HG03442 (cell line): ENCODE data around the gene STK39.
"Not testable (repeated sequence)": the region's sequence is repeated elsewhere in the genome, so short reads cannot be mapped to it uniquely, and the experiment has no call there.

Experiments used
- ATAC-seq: cut with Tn5 transposase; IDR thresholded peaks from one replicate; pipeline ENCODE4 v1.9.1; 2021; ENCODE audit warnings: mild to moderate bottlenecking, moderate library complexity; ENCODE audit not compliant: unreplicated experiment

Gene STK39

DNA sequence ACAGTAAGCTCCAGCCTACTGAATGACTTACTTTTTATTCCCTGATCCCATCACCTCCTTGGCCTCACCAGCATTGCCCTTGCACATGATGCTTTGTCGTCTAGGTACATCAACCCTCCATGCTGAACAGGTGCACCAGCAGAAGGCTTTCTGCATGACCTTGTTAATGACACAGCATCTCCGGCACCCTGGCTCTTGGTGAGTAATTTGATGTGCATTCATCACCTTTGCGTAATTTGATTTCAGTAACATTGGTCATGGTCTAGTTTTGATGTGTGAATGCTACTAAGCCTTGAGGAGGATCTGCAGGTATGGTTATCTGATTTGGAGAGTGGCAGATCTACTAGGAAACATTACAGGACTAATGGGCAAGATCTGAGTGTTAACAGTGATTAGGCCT lies 103.6 kb downstream of the STK39 start:
- no peak for ATAC-seq

DNA sequence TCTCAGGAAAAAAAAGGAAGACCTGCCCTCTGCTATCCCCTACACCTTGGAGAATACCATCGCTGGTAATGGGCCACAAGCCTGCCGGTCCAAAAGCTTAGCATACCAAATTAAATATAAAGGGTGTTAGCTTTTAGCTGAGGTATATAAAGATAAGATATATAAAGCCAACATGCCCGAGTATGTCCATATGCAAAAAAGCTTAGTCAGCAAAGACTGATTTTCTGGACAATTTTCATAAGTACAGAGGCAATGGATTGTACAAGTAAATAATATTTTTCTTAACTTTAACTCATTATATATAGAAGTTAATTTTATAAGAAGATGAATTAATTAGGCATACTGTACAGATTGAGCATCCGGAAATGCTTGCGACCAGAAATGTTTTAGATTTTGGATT lies 106.5 kb downstream of the STK39 start:
- ATAC-seq = no peak

DNA sequence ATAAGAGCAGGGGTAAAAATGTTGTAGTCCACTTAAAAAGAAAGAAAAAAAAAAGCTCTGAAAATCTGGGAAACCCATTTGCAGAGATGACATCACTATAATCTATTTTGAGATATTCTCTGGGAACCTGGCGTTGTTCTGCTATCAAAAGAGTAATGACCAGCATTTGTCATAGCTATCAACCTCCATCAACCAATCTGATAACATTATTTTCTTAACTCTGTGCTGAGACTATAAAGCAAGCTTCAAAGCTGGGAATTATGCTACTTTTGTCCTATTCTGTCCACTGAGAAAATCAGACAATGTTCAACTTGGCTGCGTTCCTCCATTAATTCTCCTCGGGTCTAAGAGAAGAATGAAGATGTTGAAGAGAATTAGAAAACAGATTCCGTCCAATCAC lies 107.5 kb downstream of the STK39 start:
- ATAC-seq = no peak

DNA sequence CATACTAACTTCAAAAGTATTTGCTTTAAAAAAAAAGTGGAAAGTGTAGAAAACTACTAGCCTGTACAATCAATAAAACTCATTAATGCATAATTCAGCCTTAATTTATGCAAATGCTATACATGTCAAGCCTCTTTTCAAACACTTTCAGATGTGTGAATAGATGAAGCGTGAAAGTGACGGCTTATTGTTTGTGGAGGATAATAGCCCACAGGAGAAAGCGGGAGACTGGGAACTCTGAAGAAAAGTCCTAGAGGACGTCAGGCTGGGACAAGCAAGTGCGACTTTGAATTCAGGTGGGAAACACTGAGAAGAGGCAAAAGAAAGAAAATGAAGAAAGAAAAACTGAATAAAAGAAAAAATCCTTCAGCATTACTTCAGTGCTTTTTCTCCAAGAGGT lies 108.5 kb downstream of the STK39 start:
- ATAC-seq = no peak

DNA sequence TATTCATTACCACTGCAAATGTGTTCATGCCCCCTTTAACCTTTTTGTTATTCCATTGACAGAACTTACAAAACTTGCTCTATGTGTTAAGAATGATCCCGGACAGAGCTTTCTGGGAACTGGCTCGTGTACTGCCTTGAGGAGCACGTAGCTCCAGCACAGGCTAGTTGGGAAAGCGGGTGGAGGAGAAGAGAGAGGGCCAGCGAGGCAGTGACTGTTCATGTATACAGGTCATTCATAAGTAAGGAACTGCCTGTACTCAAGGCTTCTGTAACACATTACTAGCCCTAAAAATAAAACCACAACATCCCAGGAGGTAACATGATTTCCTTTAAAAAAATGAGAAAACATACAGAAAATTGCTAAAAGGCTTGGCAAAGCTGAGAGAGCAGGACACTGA lies 109.0 kb downstream of the STK39 start:
- ATAC-seq = no peak

DNA sequence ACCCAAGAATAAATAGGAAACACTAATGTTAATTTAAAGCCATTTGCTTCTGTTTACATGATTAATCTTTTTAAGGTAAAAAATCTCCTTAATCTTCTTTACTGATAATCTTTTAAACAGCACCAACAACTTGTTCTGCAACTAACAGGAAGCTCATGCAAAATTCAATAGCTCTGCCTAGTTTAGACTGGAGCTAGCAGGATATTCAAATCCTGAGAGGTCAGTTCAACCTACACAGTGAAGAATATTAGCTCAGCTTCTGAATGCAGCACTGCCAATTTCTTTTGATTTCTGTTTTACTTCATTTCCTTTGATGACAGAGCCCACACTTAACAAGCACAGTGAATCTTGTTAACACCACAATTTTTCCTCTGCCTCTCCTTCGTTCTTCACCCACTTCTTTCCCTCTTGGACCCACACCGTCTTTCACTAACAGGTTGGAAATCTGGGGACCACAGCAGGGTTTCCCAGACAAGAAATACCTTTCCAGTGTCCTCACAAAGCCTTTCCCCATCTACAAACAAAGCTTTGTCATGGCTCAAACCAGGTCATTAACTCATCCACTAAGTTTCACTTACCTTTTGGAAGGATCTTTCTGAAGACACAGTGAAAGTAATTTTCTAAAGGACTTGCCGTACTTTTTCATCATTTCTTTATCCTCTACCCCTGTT lies 109.8 kb downstream of the STK39 start:
- no peak for ATAC-seq

DNA sequence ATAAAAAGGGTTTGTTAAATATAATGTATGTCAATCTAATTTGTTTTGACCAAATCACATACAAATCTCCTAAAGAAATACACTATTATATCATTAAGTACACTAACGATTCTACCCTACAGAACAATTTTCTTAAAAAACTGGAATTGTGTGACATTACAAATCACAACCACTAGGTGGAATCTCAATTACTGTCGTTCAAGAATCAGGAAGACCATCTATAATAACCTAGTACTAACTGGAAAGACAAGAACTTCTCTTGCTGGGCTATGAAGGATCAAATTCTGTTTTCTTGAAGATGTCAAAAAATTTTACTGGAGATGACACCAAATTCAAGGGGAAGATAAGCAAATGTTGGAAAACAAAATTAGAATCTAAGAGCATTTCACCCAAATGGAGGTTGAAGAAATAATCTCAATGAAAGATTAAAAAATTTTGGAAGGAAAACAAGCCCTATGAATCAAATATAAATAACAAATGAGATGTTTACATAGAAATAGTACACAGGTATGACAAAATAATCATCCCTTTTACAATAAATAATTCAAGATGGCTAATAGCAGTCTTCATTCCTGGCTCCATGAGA lies 110.9 kb downstream of the STK39 start:
- ATAC-seq = peak; percentile 76

DNA sequence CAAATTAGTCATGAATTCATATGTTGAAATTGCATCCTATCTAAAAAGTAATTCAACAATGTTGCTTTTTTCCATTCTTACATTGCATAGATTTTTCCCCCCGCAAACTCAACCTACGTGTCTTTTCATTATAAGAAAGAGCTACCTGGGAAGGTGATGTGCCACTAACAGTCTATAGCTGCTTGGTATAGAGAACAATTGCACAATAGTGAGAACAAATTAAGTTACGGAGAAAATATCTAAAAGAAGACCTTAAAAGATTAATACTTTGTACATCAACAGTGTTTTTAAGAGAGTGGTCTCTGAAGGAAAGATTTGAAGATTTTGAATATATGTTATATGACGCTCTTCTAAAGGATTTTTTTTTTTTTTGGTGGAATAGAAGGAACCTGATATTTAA lies 111.8 kb downstream of the STK39 start:
- no peak for ATAC-seq

DNA sequence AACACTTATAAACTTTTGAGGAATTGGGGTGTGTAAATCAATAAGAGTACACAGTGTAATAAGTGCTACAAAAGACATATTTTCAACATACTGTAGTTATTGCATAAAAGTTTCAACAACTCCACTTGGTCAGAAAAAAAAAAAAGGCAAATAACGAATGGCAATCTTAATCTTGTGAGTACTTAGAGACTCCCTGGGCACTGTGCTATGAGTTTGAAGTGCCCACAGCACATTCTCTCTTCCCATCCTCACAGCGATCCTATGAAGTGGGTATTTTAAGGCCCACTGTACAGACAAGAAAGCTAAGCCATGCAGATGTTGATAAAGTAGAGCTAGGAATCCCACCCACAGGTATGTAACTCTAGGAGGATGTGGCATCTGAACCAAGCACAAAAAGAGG lies 112.3 kb downstream of the STK39 start:
- ATAC-seq = no peak

DNA sequence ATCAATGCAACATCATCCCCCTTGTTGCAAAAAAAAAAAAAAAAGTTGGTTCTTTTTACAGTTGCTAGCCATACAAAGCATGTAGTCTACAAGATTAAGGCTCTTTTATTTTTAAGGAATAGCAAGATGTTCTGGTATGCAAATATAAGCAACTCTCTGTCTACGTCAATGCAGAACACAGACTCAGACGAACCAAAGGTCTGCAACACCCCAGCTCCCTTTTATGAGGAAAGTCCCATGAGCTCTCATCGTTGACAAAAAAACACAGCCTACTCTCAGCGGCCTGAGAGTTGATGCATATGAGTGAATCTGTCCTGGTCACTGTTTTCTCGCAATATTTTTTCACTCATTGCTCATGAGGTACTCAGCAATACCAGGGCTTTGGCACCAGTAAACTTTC lies 112.9 kb downstream of the STK39 start:
- no peak for ATAC-seq

DNA sequence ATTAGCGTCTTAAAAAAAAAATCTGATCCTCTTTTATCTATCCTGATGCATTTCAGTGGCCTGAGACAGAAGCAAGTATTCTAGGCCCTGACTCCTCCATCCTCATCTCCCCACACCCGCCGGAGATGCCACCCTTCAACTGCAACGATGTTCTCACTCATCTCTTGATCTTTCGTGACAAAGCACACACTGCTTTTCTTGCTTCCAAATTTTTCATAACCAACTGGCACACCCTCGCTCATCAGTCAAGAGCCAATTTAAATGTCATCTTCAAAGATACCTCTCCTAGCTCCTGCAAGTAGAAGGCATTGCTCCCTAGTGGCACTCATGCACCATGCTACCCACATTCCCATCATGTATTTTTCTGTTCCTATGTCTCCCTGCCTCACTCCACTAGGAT lies 115.0 kb downstream of the STK39 start:
- no peak for ATAC-seq

DNA sequence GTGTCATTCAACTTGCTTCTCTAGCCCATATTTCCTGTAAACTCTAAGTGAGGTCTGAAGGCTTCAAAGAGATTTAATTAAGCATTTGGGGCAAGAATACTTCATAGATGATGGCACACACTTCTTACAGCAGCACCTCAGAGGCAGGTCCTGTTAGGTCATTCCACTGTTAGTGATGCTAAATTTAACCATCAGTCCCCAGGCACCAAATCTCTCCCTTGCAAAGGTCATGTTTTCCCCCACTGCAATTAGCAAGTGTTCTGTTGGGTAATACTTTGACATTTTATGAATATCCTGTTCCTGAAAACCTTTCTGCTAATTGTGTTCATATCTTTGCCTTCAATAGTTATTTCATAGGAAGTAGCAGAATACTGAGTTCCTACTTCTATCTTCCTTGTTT lies 117.0 kb downstream of the STK39 start:
- no peak for ATAC-seq

DNA sequence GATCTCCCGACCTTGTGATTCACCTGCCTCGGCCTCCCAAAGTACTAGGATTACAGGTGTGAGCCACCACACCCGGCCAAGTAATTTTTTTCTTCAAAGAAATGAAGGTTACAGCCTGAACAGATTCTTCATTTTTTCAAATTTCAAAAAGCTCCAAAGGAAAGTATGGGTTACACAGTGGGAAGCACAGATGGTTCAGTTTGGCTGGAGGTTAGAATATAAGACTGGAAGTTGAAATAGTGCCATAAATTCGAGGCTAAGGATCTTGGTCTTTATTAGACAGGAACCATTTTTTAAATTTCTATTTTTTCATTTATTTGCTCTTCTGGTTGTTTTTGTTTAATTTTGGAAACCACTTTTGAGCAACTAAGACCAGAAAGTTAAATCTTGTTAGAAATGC lies 120.0 kb downstream of the STK39 start:
- no peak for ATAC-seq

DNA sequence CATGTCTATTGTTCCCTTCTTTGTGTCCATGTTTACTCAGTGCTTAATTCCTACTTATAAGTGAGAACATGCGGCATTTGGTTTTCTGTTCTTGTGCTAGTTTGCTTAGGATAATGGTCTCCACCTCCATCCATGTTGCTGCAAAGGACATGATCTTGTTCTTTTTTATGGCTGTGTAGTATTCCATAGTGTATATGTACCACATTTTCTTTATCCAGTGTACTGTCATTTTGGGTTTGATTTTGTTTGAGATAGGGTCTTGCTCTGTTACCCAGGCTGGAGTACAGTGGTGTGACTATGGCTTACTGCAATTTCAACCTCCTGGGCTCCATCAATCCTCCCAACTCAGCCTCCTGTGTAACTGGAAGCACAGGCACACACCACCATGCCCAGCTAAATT lies 125.2 kb downstream of the STK39 start:
- ATAC-seq = not testable (repeated sequence)

DNA sequence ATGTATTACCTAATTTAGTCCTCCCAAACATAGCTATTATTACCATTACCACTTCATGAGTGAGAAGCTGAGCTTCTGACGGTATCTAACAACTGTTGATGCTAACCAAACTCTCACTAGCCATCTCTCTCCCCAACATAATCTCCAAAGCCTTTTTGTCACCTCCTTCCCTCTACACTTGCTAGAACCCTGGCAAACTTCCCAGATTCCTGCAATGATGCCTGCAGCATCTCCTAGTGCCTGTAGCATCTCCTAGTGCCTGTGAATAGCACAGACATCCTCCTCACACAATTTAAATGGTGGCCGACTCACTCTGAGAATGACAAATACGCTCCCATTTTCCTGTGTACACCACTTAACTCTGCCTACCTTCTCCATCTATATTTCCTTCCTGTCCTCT lies 126.7 kb downstream of the STK39 start:
- no peak for ATAC-seq

DNA sequence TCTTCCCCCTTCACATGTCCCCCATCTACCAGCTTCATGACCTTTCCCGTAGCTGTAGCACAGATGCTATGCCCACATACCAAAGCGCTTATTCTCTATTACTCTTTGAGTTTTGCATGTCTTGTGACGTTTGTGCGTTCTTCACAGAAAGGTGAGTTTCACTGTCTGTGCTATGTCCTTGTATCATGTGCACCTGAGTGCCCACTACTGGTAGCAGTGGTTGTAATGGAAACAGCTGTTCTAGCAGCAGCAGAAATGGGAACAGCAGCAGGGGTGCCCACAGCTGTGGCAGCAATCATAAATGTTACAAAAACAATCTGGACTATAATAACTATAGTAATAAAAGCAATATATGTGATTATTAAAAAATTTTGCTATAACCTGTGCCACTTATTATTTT lies 127.1 kb downstream of the STK39 start:
- no peak for ATAC-seq

DNA sequence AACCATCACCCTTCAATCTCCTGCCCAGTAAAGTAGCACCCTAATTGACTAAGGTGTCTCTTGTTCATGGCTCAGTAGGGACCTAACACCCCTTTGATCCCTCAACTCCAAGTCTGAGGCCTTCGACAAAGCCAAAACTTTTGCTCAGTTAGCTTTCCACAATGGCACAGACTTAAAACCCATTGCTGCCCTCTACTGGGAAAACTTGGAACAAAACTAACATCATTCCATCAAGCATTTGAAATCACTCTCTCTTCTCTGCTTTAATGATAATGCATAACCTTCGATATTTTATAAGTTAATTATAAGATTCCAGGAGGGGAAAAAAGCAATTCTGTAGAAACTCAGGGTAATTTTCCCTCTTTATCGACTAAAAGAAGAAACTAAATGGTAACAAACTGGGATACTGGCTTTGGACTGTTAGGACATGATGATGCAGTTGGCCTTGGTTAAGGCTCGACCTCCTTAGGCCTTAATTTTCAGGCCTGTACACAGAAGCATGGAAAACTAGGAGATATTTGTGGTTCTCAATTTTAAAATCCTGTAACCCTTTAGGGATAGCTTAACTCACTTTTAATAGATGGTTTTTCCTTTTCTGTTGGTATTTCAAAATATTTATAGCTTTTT lies 127.8 kb downstream of the STK39 start:
- peak; percentile 56 for ATAC-seq

DNA sequence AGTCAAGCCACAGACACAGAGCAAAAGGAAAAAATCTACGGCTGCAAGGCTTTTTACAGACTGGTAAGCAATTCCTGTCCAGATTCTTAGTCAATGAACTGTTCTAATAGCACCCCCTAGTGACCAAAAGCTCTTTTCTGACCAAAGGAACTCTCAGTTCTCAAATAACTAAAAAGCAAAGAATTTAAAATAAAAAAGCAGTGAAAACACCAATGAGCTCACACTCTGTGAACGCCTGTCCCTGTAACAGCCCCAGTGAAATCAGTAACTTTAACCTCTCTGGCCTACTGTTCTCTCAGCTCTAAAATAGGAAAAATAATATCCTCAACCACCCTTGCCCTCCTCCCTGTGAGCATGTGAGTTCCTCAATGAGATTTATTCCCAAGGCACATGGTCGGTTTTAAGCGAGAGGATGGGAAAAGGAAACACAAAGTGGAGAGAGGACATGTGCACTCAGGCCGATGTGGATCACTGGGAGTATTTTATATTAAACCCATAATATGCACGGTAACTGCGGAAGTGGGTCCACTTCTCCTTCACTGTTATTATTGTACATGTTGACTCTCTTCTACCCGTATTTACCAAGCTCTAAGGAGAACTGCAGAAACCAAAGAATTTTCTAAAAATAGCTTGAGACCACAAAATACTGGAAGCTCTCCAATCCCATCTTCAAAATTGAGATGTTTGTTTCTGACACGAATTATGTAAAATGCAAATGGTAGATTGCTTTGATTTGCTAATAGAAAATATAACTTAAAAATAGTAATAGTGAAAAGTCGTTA lies 128.5 kb downstream of the STK39 start:
- ATAC-seq = peak; percentile 70

DNA sequence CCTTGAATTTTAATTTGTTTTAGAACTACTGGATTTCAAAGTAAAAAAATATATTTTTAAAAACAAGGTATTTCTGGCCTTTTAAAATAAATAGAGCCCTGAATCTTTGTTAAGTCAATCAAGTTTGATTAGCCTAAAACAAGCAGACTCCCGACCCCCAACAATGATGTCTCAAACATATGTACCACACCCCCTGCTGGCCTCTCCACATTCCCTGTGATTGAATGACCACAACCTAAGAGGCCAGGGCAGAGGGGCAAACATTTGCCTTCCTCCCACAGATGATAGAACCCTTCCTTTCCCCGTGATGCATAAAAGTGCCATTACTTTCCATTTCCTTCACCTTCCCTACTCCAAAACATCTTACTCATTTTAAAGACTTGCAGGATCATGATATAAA lies 130.9 kb downstream of the STK39 start:
- no peak for ATAC-seq

DNA sequence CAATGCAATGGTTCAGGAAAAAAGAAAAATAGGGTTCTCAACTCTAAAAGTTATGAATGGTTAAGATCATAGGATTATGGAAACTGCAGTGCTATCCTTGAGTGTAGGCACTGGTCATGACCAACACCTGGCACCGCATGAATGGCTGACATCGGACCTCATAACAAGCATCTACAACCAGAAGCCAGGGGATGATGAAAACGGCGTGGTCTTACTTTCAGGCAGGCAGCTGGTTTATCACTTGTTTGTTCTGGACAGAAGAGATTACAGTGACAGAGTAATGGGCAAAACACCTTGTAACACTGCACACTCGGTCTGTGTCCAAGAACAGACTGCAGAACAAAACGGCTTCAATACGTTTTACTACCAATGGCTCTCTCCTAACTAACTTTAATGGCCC lies 132.8 kb downstream of the STK39 start:
- no peak for ATAC-seq

DNA sequence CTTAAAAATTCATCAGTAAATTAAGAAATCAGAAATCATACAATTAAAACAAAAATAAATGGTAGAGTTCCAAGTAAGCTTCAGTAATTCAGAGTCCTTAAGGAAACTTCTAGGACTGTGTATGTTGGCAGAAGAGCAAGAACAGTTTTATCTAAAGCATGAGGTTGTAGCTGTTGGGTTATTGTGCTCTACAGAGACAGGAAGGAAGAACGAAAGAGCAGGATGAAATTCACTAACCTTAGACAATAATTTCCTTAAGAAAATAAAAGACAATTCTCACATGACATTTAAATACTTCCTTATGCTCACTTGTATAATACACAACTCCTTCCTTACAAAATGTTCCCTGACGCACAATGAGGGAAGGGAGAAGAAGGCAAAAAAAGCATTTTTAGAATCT lies 133.4 kb downstream of the STK39 start:
- ATAC-seq = no peak

DNA sequence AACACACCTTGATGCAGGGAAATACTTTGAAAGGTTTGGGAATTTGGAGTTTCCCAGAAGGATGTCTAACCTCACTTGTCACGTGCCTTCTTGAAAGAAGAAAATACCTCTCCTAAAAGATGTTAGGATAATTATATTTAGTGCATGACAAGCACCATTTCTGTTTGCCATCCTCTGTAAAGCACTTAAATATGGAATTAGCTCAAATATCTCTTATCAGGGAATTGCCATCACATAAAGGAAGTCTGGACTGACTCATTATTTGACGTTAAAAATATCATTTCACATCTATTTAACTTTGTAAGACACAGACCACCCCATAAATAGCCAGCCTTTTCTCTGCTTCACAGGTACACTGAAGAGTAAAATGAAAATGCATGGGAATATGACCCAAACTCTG lies 140.1 kb downstream of the STK39 start:
- ATAC-seq = no peak
